Large intestine (tissue), 3 donors: Measurements from ENCODE around the gene TF. TPM values are rescaled to one million over a fixed set of nuclear protein-coding genes. Genes with fewer than 3 reads are reported as not detected.

Source experiments
- DNase-seq, 2 donors: peaks; one replicate each; pipeline versions ENCODE4 v3.0.0 to v3.0.0-alpha.2; 2013
- H3K27ac ChIP-seq: one replicate; pipeline ENCODE4 v1.5.1; 2013; ENCODE audit warnings: low read length
- H3K27me3 ChIP-seq: 2 replicates; pipeline ENCODE4 v1.6.1; 2013; ENCODE audit warnings: low read length; ENCODE audit not compliant: control insufficient read depth, insufficient read depth
- H3K36me3 ChIP-seq: 2 replicates; pipeline ENCODE4 v1.6.1; 2013; ENCODE audit warnings: low read length; ENCODE audit not compliant: control insufficient read depth, insufficient read depth
- H3K4me1 ChIP-seq: one replicate; pipeline ENCODE4 v1.6.1; 2013; ENCODE audit warnings: low read length; ENCODE audit not compliant: control insufficient read depth, insufficient read depth
- H3K4me3 ChIP-seq: one replicate; pipeline ENCODE4 v1.5.1; 2013; ENCODE audit warnings: low read length
- H3K9me3 ChIP-seq: one replicate; pipeline ENCODE4 v1.6.1; 2013; ENCODE audit warnings: mild to moderate bottlenecking, low read depth, low read length, moderate library complexity; ENCODE audit not compliant: control insufficient read depth
- WGBS: methylation state at CpG from one replicate; pipeline ENCODE4 v1.1.5; 2013; ENCODE audit warnings: low lambda C conversion rate; ENCODE audit not compliant: insufficient coverage; 5-methylcytosine and 5-hydroxymethylcytosine counted together
- polyA plus RNA-seq: library from polyadenylated mRNA; unstranded; fragments of 120-200 nt; gene quantifications from one replicate; pipeline ENCODE4 v1.2.1, GENCODE V29; 2013

TF gene
- polyA plus RNA-seq, 1 donor, result 22.5 TPM

GRCh38 chr3:133763797-133764683 lies 17.8 kb downstream of the TF start:
- no peak overlapping the region for H3K4me3 ChIP-seq
- no peaks in the 10 kb centered on the region for H3K27me3 ChIP-seq
- H3K4me1 ChIP-seq, result no peaks in the 10 kb centered on the region
- no peak overlapping the region for H3K27ac ChIP-seq
- 88% methylated on average over 1 of the region's 6 CpGs for WGBS
- peak; percentile 31 to 35 for DNase-seq
- no peaks in the 10 kb centered on the region for H3K36me3 ChIP-seq
- H3K9me3 ChIP-seq, result no peaks in the 10 kb centered on the region

DNA sequence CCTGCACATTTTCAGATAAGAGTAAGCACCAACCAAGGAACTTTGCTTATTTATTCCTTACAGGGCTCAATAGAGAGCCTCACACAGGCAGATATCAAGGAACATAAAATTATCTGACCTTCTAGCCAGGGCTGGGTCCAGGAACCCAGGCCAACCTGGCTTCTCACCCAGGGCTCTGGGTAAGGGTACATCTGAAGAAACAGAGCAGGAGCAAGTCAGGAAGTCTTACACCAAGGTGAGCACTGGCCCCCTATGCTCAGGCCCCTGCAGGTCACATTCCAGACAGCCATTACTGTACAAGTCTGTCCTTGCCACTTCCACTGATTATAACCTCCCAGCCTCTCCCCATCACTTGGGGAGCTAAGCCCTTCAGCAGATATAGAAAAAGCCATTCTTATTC lies 19.1 kb downstream of the TF start:
- Histone ChIP-seq H3K27ac (no peak overlapping the region), H3K9me3 (no peaks in the 10 kb centered on the region), H3K27me3 (no peaks in the 10 kb centered on the region), H3K4me1 (no peaks in the 10 kb centered on the region), H3K36me3 (no peaks in the 10 kb centered on the region), H3K4me3 (no peak overlapping the region)
- no peak for DNase-seq

GRCh38 chr3:133767607-133768006 lies 21.4 kb downstream of the TF start:
- no peaks in the 10 kb centered on the region for H3K4me1 ChIP-seq
- WGBS, result 86% methylated on average over 1 of the region's 1 CpG
- H3K9me3 ChIP-seq, result no peaks in the 10 kb centered on the region
- H3K27ac ChIP-seq, result no peak overlapping the region
- H3K27me3 ChIP-seq, result no peaks in the 10 kb centered on the region
- no peak for DNase-seq
- H3K36me3 ChIP-seq, result no peaks in the 10 kb centered on the region
- no peak overlapping the region for H3K4me3 ChIP-seq

DNA sequence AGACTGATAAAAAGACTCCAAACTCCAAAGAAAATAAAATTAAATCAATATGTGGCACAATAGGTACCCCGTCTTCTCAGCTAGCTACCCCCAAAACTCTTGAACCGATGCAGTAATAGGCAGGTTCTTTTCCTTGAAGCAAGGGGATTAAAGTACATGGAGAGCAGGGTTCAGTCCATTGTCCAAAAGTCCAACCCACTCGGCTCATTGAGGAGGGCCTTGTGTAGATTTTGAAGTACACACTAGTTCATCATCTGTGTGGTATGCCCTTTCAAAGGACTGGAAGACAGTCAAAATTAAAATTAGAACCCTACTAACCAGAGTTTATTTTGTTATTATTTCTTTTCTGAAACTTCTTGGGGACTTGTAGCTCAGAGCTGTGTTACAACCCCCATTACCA lies 23.3 kb downstream of the TF start:
- Histone ChIP-seq H3K4me1 (no peaks in the 10 kb centered on the region), H3K27me3 (no peaks in the 10 kb centered on the region), H3K36me3 (no peaks in the 10 kb centered on the region), H3K27ac (no peak overlapping the region), H3K9me3 (no peaks in the 10 kb centered on the region), H3K4me3 (no peak overlapping the region)
- DNase-seq, result no peak
- no CpG with 5 or more reads among the region's 3 CpGs for WGBS

DNA sequence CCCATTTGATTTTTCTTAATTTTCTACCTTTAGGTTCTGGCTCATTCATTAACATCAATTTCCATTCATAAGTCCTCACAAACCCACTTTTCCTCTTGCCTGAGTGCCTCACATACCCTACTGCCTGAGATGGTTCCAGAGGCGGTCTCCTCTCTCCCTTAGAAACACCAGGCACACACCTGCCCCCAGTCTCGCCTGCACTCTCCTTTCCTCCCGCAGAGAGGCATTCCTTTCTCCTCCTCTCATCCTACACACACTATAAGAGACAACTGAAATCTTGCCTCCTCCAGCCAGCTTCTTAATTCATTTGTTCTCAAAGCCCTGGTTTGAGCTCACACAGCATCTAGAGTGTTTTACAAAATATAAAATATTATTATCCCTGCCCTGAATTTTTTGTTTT lies 27.5 kb downstream of the TF start:
- no CpG with 5 or more reads among the region's 3 CpGs for WGBS
- no peak overlapping the region for H3K4me3 ChIP-seq

DNA sequence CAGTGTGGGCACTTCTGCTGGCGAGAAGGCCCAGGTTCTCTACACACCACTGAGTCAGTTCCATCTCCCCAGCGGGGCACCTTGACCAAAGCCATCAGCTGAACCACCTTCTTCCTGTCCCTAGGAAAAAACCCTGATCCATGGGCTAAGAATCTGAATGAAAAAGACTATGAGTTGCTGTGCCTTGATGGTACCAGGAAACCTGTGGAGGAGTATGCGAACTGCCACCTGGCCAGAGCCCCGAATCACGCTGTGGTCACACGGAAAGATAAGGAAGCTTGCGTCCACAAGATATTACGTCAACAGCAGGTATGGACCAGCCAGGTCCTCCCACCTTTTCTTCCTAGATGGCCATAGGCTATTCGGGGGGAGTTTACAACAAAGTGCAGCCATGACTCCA lies 29.1 kb downstream of the TF start:
- H3K9me3 ChIP-seq, result no peaks in the 10 kb centered on the region
- WGBS, result no CpG with 5 or more reads among the region's 9 CpGs
- no peak for DNase-seq
- H3K4me3 ChIP-seq, result no peak overlapping the region
- H3K27ac ChIP-seq, result no peak overlapping the region
- H3K27me3 ChIP-seq, result peaks cover 2% of the 10 kb centered on the region
- H3K4me1 ChIP-seq, result no peaks in the 10 kb centered on the region
- no peaks in the 10 kb centered on the region for H3K36me3 ChIP-seq

More for the DNA sequence above, 27.5 kb downstream of the TF start:
- Histone ChIP-seq H3K36me3 (no peaks in the 10 kb centered on the region), H3K4me1 (no peaks in the 10 kb centered on the region), H3K27ac (no peak overlapping the region), H3K9me3 (no peaks in the 10 kb centered on the region), H3K27me3 (no peaks in the 10 kb centered on the region)
- no peak for DNase-seq

GRCh38 chr3:133775835-133776234 lies 29.6 kb downstream of the TF start:
- Histone ChIP-seq H3K9me3 (no peaks in the 10 kb centered on the region), H3K4me3 (no peak overlapping the region), H3K27me3 (peaks cover 2% of the 10 kb centered on the region), H3K27ac (no peak overlapping the region), H3K4me1 (no peaks in the 10 kb centered on the region), H3K36me3 (no peaks in the 10 kb centered on the region)
- WGBS, result no CpG with 5 or more reads among the region's 5 CpGs
- DNase-seq, result no peak

DNA sequence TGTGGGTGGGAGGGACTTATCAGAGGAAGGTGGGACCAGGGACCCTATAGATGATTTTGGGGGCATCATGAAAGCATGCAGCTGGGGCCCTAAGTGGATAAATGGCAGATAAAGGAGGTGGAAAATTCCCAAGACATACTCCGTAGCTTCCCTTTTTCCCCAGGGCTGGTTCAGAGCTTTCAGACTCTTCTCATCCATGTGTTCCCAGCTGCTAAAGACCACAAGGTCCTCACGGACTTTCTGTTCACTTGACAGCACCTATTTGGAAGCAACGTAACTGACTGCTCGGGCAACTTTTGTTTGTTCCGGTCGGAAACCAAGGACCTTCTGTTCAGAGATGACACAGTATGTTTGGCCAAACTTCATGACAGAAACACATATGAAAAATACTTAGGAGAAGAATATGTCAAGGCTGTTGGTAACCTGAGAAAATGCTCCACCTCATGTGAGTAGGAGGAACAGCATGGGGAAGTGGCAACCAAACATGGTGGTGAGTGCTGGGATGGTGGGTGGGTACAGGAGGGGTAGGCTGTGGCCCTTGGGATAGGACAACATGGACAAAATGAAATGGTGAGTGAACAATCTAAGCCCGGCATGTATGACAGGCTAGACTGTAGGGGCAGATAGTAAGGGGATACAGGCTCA lies 30.7 kb downstream of the TF start:
- Histone ChIP-seq H3K9me3 (no peaks in the 10 kb centered on the region), H3K36me3 (no peaks in the 10 kb centered on the region), H3K4me1 (no peaks in the 10 kb centered on the region), H3K4me3 (no peak overlapping the region), H3K27ac (no peak overlapping the region), H3K27me3 (peaks cover 2% of the 10 kb centered on the region)
- no CpG with 5 or more reads among the region's 7 CpGs for WGBS
- no peak for DNase-seq

- Histone ChIP-seq H3K4me1 (no peaks in the 10 kb centered on the region), H3K27me3 (peaks cover 2% of the 10 kb centered on the region), H3K36me3 (no peaks in the 10 kb centered on the region), H3K27ac (no peak overlapping the region), H3K9me3 (no peaks in the 10 kb centered on the region), H3K4me3 (no peak overlapping the region)
- WGBS, result 80% methylated on average over 2 of the region's 8 CpGs
- no peak for DNase-seq
Measured at GRCh38 chr3:133777807-133778568, 31.8 kb downstream of the TF start.

DNA sequence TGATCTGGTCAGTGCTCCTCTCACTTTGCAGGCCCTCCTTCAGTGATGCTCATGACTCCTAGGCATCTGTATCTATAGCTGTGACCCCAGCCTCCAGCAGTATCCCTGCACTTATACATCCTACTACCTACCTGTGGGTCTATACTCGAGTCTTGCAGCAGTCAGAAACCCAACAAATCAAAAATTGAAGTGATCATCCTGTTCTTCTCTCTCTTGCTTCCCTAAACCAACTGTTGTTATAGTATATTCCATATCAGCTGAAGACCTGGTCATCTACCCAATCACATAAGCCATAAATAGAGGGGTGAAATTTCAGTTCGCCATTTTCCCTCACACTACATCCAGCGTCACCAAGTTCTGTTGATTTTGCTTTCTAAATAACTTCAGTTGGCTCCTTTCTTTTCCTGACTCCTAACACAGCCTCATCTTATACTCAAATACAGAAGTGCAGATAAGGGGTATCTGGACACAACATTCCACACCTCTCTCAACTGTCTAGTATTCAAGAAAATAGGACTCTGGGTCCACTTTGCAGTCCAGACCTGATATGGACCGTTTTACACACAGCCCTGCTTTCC lies 33.5 kb downstream of the TF start:
- Histone ChIP-seq H3K9me3 (peaks cover 7% of the 10 kb centered on the region), H3K27me3 (peaks cover 13% of the 10 kb centered on the region), H3K36me3 (no peaks in the 10 kb centered on the region), H3K4me3 (no peak overlapping the region), H3K27ac (no peak overlapping the region), H3K4me1 (no peaks in the 10 kb centered on the region)
- DNase-seq, result no peak
- 83% methylated on average over 1 of the region's 4 CpGs for WGBS
